Parathyroid adenoma (tissue), 2 donors: ENCODE results near the gene MAPK8IP3.

Experiments
- H2AFZ ChIP-seq: fragments of 300-600 bp; sonication (generic); one replicate; pipeline ENCODE4 v1.7.0; 2017; ENCODE audit warnings: antibody characterized with exemption, mild to moderate bottlenecking
- H3K27ac ChIP-seq: fragments of 300-600 bp; sonication (generic); one replicate; pipeline ENCODE4 v1.7.0; 2017
- H3K27me3 ChIP-seq: fragments of 300-600 bp; sonication (generic); one replicate; pipeline ENCODE4 v1.7.0; 2017; ENCODE audit warnings: low read length; ENCODE audit not compliant: control insufficient read depth, insufficient read depth
- H3K36me3 ChIP-seq: fragments of 300-600 bp; sonication (generic); one replicate; pipeline ENCODE4 v1.7.0; 2017; ENCODE audit warnings: low read length; ENCODE audit not compliant: control insufficient read depth, insufficient read depth
- H3K4me1 ChIP-seq: fragments of 300-600 bp; sonication (generic); one replicate; pipeline ENCODE4 v1.7.0; 2017; ENCODE audit warnings: control low read depth
- H3K4me2 ChIP-seq: fragments of 300-600 bp; sonication (generic); one replicate; pipeline ENCODE4 v1.7.0; 2017; ENCODE audit warnings: low read length
- H3K4me3 ChIP-seq: fragments of 300-600 bp; sonication (generic); one replicate; pipeline ENCODE4 v1.7.0; 2017; ENCODE audit warnings: low read depth, low read length
- H3K79me2 ChIP-seq: fragments of 300-600 bp; sonication (generic); one replicate; pipeline ENCODE4 v1.7.0; 2017; ENCODE audit warnings: control low read depth
- H3K9ac ChIP-seq: fragments of 300-600 bp; sonication (generic); one replicate; pipeline ENCODE4 v1.7.0; 2017; ENCODE audit warnings: mild to moderate bottlenecking
- H3K9me3 ChIP-seq: fragments of 300-600 bp; sonication (generic); one replicate; pipeline ENCODE4 v1.7.0; 2017; ENCODE audit warnings: low read length; ENCODE audit not compliant: control insufficient read depth
- TF ChIP-seq, protein P1 (sequence below): fragments of 300-600 bp; sonication (generic); IDR thresholded peaks from one replicate; pipeline ENCODE4 v1.7.0; 2017; ENCODE audit warnings: antibody characterized with exemption, mild to moderate bottlenecking
- donor health status: primary hyperparathyroidism.

The MAPK8IP3 gene

DNA sequence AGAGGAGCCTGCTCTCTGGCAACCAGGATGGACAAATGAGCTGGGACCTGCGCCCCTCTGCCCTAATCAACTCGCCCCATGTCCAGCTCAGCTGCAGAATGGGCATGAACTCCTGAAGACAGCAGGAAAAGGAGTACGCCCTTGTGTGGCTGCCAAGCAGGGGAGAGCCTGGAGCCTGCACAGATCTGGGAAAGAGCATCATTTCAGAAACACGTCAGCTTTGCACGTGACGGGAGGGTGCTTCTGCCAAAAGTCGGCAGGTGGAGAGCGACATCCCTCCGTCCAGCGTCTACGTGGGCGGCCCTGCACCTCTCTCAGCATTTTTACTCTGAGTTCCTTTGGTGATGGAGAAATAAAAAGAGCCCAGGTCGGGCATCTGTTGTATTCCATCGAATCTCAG lies 46.9 kb downstream of the MAPK8IP3 start:
- H3K4me1 ChIP-seq, result no peaks in the 10 kb centered on the region
- no peaks in the 10 kb centered on the region for H3K9me3 ChIP-seq
- TF ChIP-seq, protein P1, sequence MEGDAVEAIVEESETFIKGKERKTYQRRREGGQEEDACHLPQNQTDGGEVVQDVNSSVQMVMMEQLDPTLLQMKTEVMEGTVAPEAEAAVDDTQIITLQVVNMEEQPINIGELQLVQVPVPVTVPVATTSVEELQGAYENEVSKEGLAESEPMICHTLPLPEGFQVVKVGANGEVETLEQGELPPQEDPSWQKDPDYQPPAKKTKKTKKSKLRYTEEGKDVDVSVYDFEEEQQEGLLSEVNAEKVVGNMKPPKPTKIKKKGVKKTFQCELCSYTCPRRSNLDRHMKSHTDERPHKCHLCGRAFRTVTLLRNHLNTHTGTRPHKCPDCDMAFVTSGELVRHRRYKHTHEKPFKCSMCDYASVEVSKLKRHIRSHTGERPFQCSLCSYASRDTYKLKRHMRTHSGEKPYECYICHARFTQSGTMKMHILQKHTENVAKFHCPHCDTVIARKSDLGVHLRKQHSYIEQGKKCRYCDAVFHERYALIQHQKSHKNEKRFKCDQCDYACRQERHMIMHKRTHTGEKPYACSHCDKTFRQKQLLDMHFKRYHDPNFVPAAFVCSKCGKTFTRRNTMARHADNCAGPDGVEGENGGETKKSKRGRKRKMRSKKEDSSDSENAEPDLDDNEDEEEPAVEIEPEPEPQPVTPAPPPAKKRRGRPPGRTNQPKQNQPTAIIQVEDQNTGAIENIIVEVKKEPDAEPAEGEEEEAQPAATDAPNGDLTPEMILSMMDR, result no peak
- no peak overlapping the region for H3K4me3 ChIP-seq
- no peak overlapping the region for H3K9ac ChIP-seq
- peaks cover 2% of the 10 kb centered on the region for H3K79me2 ChIP-seq
- no peak overlapping the region for H3K4me2 ChIP-seq
- H3K36me3 ChIP-seq, result no peaks in the 10 kb centered on the region
- H3K27me3 ChIP-seq, result no peaks in the 10 kb centered on the region
- no peak overlapping the region for H2AFZ ChIP-seq
- H3K27ac ChIP-seq, result no peak overlapping the region

DNA sequence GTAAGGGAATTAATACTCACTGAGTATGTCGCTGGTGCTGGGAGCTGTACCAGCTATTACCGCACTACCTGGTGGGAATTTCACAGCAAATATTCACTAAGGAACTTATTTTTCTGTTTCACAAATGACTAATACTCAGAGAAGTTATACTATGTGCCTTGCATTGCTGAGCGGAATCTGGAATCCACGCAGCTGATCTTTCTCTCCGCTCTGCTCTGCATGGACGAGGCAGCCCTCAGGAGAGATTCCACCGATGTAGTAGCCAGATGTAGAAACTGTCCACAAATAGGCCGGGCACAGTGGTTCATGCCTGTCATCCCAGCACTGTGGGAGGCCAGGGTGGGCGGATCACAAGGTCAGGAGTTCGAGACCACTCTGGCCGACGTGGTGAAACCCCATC lies 48.2 kb downstream of the MAPK8IP3 start:
- no peak overlapping the region for H3K4me3 ChIP-seq
- no peak overlapping the region for H3K4me2 ChIP-seq
- no peaks in the 10 kb centered on the region for H3K9me3 ChIP-seq
- no peak overlapping the region for H2AFZ ChIP-seq
- TF ChIP-seq, protein P1, result no peak
- no peaks in the 10 kb centered on the region for H3K36me3 ChIP-seq
- H3K79me2 ChIP-seq, result peaks cover 2% of the 10 kb centered on the region
- no peaks in the 10 kb centered on the region for H3K4me1 ChIP-seq
- no peak overlapping the region for H3K9ac ChIP-seq
- no peaks in the 10 kb centered on the region for H3K27me3 ChIP-seq
- H3K27ac ChIP-seq, result no peak overlapping the region

DNA sequence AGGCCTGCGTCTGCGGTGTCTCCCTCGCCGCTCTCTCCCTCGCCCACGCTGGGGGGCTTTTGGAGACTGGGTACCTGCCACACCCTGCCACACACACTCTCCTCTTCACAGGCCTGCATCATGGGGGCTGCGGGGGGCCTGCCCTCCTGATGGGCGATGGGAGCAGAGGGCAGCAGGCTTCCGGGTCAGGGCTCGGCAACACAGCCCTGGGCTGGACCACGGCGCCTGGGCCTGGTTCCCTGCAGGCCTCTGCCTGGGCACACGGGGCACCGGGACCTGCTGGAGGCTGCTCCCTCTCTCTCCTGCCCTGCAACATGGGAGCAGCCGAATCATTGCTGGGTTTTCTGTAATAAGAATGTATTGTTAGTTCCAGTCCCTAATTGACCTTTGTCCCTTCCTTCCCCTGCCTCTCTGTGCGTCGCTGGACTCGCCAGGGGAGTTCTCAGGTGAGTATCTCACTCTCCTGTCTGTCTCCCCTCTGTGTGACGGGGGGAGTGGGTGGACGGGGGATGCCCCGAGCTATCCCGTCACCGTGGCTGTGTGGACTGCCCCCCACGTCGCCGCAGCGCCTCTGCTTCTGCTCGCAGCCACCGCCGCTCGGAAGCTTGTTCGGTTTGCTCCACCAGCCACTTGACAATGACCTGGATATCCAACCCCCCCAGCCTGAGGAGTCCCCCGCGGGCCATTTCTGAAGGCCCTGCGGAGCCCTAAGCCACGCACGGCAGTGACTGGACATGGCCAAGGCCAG lies 51.9 kb downstream of the MAPK8IP3 start:
- no peak overlapping the region for H2AFZ ChIP-seq
- no peaks in the 10 kb centered on the region for H3K4me1 ChIP-seq
- H3K36me3 ChIP-seq, result no peaks in the 10 kb centered on the region
- H3K9me3 ChIP-seq, result no peaks in the 10 kb centered on the region
- H3K9ac ChIP-seq, result no peak overlapping the region
- H3K27me3 ChIP-seq, result no peaks in the 10 kb centered on the region
- TF ChIP-seq, protein P1, result no peak
- H3K79me2 ChIP-seq, result peaks cover 2% of the 10 kb centered on the region
- H3K27ac ChIP-seq, result no peak overlapping the region
- no peak overlapping the region for H3K4me2 ChIP-seq
- H3K4me3 ChIP-seq, result no peak overlapping the region

DNA sequence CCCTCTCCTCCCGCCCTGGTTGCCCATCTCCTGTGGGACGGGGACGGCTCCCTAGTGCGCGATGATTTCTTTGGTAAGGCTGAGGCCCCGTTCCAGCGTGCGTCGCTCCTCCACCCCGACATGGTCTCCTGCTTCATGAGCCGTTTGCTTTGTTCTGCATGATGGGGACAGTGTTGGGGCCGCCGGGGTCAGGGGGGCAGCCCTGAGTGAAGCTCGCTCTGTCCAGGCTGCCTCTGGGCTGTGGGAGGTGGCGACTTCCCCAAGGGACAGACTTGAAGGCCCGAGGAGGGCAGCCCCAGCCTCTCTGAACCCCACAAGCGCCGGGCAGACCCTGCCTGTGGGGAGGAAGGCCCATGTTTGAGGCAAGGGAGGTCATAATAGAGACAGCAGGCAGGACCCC lies 52.9 kb downstream of the MAPK8IP3 start:
- H3K9me3 ChIP-seq, result no peaks in the 10 kb centered on the region
- no peak overlapping the region for H3K4me3 ChIP-seq
- TF ChIP-seq, protein P1, result no peak
- no peak overlapping the region for H3K4me2 ChIP-seq
- H3K79me2 ChIP-seq, result peaks cover 2% of the 10 kb centered on the region
- H3K36me3 ChIP-seq, result no peaks in the 10 kb centered on the region
- H3K4me1 ChIP-seq, result no peaks in the 10 kb centered on the region
- no peak overlapping the region for H3K9ac ChIP-seq
- no peak overlapping the region for H3K27ac ChIP-seq
- no peaks in the 10 kb centered on the region for H3K27me3 ChIP-seq
- H2AFZ ChIP-seq, result no peak overlapping the region

DNA sequence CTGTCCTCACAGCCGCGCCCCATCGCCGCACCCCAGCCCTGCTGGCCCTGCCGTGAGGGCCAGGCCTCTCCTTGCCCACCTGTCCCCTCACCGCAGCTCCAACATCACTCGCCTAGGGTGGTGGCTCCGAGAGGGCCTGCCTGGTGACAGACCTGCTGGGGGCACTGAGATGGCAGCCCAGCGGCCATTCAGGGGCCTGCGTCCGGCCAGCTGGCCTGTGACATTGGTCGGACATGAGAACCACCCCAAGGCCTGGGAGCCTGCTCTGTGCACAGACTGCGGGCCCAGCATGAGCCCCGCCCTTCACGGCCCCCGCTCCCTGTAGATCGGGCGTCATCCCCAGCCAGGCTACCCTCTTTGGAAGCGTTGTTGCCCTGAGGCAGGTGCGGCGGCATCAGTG lies 53.5 kb downstream of the MAPK8IP3 start:
- no peaks in the 10 kb centered on the region for H3K36me3 ChIP-seq
- H3K9me3 ChIP-seq, result no peaks in the 10 kb centered on the region
- no peaks in the 10 kb centered on the region for H3K27me3 ChIP-seq
- peaks cover 2% of the 10 kb centered on the region for H3K79me2 ChIP-seq
- TF ChIP-seq, protein P1, result no peak
- no peak overlapping the region for H3K4me3 ChIP-seq
- no peak overlapping the region for H3K4me2 ChIP-seq
- H2AFZ ChIP-seq, result no peak overlapping the region
- H3K4me1 ChIP-seq, result no peaks in the 10 kb centered on the region
- H3K27ac ChIP-seq, result no peak overlapping the region
- no peak overlapping the region for H3K9ac ChIP-seq
